HG03064 (cell line): ENCODE measurements around the gene SULT2B1.
"Not testable (repeated sequence)": the region's sequence is repeated elsewhere in the genome, so short reads cannot be mapped to it uniquely, and the experiment has no call there.

Experiments used
- ATAC-seq: cut with Tn5 transposase; IDR thresholded peaks from one replicate; pipeline ENCODE4 v1.9.1; 2021; ENCODE audit warnings: low read depth; ENCODE audit not compliant: unreplicated experiment

SULT2B1 gene

GRCh38 chr19:48556825-48557224 lies 4.9 kb downstream of the SULT2B1 start:
- ATAC-seq: no peak

DNA sequence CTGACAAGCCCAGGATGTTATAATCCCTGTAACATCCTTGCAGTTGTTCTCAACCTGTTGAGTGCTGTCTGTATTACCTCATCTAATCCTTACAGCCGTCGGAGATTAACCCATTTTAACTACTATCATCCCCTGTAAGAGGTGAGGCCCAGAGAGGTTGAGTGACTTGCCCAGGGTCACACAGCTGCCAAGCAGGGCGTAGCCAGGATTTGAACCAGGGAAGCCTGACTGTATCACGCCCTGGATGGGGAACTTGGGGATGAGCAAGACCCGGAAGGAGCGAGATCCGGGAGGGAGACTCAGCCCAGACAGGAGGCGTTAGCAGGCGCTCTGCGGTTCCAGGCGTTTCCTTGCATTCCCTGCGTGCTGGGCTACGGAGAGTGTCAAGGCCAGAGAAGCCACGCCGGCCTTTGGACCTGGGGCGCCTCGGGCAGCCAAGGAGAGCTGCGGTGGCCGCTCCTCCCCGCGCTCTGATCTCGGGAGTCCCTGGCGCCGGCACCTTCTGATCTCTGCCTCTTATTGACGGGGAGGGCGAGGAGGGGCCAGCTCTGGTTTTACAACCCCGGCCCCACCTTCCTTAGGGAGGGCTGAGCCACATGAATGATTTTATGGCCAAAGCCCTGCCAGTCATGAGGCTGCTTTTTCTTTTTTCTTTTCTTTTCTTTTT lies 6.2 kb downstream of the SULT2B1 start:
- no peak for ATAC-seq

DNA sequence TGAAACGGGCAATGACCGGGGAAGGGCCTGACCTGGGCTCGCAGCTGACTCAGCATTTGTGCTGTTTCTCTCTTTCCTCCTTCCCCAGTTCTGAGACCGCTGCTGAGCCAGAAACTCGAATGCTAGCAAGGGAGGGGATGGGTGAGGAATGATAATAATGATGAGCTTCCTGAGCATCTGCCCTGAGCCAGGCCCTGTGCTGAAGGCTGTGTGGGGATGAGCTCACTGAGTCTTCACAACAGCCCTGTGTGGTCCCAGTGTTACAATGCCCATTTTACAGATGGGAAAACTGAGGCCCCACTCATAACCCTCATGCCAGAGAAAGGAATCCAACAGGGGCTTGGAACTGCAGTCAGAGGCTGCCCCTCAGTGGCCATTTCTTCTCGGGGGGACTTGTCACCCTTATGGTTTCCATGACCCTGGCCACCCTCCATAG lies 8.1 kb downstream of the SULT2B1 start:
- ATAC-seq: no peak

DNA sequence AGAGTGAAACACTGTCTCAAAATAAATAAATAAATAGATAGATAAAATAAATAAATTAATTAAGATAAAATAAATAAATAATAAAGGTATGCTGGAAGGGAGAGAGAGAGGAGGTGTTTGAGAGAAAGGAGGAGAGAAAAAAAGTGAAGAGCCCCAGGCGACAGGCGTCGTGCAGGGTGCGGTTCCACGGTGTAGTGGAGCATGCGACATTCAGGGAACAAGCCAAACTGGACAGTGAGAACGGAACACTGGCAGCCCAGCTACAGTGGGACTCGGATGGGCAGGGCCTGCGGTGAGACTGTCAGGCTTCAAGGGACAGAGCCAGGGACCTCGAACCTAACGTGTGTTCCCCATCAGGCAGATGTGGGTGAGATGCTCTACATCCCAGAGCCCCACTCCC lies 9.4 kb downstream of the SULT2B1 start:
- ATAC-seq: no peak

DNA sequence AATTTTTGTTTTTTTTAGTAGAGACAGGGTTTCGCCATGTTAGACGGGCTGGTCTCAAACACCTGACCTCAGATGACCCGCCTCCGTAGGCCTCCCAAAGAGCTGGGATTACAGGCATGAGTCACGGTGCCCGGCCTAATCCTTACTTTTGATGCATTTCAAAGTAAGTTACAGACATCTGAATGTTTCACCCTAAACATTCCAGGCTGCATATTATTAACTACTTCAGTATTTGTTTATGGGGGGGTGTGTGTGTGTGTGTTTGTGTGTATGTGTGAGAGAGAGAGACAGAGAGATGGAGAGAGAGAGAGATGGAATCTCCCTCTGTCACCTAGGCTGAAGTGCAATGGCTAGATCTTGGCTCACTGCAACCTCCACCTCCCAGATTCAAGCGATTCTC lies 13.1 kb downstream of the SULT2B1 start:
- ATAC-seq: no peak

DNA sequence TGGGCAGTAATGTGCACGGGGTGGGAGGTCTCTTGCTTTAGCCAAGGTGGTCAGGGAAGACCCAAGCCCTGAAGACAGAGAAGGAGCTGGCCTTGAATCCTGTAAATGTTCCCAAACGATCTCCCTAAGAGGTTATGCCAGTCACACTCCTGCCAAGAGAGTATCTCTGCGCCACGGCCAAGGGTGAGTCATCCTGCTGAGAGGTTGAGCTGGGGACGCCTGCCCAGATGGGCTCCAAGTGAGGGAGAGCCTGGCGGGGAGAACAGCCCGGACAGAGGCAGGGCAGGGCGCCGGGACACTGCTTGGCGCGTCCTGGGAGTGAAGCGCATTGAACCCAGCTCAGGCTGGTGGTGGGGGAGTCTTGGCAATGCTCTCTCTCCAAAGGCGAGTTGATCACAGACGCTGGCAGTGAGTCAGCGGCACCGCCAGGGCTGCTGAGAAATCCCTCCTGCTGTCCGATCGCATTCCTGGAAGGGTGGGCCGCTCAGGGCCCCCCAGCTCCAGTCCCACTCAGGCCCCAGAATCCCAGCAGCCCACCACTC lies 16.4 kb downstream of the SULT2B1 start:
- ATAC-seq: no peak

- ATAC-seq: no peak
Observed at GRCh38 chr19:48569814-48570213, 17.8 kb downstream of the SULT2B1 start.

DNA sequence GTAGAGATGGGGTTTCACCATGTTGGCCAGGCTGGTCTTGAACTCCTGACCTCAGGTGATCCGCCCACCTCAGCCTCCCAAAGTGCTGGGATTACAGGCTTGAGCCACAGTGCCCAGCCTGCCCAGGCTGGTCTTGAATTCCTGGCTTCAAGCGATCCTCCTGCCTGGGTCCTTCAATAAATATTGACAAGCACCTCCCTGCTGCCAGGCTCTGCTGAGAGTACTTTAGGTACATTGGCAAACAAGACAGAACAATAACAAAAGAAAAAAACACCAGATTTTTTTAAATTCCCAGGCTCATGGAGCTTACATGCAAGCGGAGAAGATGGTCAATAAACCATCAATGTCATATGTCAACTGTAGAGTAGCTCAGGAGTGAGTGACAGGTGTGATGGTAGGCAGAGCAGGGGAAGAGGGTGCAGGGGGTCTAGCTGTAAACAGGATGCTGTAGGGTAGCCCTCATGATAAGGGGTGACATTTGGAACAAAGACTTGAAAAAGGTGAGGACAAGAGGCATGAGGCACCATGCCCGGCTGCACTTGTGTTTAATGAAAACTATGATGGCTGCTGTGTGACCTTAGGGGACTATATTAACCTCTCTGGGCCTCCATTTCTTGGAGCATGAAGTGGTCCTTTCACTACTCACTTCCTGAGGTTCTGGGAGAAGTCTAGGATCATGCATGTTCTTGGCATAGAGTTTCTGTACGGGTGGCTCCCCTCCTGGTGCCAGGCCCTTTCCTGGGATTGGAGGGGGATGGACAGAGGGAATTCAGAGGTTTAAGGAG lies 19.6 kb downstream of the SULT2B1 start:
- no peak for ATAC-seq

DNA sequence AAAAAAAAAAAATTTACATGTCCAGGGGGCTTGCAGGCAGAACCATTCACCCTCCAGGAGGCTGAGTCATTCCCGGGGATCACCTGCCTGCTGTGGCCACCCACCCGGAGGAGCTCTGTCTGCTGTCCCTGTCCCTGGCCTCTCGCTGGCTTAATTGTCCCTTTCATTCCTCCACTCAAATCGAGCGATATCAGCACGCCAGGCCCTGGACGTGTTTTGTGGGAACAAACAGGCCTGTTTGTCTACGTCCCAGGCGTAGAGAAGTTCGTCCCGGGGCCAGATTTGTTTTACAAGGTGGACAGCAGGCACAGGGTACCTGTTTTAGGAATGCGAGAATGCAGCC lies 21.2 kb downstream of the SULT2B1 start:
- no peak for ATAC-seq

DNA sequence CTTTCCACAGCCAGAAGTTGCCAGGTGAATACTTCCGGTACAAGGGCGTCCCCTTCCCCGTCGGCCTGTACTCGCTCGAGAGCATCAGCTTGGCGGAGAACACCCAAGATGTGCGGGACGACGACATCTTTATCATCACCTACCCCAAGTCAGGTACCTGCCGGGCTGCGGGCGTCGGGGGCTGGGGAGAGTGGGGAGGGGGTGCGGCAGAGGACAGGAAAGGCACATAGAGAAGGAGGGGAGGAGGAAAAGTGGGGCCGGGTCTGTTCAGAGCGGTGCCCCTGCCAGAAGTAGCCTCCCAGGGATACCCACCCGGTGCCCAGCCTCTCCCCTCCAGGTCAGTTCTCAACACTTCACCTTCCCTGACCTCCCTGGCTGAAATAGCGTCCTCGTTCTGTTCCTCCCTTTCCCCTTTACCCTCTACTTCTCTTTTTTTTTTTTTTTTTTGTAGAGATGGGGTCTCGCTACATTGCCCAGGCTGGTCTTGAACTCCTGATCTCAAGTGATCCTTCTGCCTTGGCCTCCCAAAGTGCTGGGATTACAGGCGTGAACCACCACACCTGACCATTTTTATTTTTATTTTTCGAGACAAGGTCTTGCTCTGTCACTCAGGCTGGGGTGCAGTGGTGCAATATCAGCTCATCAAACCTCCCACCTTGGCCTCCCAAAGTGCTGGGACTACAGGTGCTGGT lies 24.1 kb downstream of the SULT2B1 start:
- ATAC-seq: no peak

DNA sequence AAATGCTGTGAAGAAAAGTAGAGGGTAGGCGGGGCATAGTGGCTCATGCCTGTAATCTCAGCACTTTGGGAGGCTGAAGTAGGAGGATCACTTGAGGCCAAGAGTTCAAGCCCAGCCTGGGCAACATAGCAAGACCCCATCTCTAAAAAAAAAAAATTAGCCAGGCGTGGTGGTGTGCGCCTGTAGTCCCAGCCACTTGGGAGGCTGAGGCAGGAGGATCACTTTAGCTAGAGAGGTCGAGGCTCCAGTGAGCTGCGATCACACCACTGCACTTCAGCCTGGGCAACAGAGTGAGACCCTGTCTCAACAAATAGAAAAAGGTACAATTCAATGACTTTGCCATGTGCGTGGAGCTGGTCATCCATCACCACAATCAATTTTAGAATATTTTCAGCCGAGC lies 25.9 kb downstream of the SULT2B1 start:
- not testable (repeated sequence) for ATAC-seq

DNA sequence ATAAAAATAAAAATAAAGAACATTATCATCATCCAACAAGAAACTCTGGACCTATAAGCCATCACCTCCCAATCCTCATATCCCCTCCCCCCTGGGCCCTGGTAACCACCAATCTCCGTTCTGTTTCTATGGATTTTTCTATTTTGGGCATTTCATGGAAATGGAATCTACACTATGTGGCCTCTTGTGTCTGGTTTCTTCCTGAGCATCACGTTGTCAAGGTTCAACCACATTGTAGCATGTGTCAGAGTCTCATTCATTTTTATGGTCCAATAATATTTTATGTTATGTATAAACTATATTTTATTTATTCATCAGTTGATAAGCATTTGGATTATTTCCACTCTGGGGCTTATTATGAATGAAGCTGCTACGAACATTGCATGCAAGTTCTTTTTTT lies 26.9 kb downstream of the SULT2B1 start:
- no peak for ATAC-seq

DNA sequence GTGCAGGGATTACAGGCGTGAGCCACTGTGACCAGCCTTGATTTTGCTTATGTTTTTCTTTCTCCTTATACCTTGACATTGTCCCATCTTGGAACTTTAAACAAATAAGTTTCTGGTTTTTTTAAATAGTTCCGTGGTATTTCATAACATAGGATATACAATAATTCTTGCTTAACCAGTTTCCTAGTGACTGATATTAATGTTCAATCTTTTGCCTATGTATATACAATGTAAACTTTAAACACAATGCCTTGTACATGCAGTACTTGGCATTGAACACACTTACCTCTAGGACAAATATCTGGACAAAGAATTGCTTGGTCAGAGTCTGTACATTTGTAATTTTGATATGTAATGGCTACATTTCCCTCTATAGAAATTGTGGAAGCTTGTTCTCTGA lies 30.2 kb downstream of the SULT2B1 start:
- ATAC-seq: no peak

DNA sequence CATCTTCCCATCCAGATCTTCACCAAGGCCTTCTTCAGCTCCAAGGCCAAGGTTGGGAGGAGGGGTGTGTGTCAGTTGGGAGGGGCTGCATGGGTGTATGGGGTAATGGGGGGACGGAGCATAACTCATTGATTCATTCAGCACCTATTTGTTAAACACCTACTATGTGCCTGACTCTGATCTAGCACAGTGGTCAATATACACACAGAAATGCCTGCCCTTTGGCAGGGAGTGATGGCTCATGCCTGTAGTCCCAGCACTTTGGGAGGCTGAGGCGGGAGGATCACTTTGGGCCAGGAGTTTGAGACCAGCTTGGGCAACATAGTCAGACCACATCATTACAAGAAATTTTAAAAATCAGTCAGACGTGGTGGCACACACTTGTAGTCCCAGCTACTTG lies 35.4 kb downstream of the SULT2B1 start:
- no peak for ATAC-seq

DNA sequence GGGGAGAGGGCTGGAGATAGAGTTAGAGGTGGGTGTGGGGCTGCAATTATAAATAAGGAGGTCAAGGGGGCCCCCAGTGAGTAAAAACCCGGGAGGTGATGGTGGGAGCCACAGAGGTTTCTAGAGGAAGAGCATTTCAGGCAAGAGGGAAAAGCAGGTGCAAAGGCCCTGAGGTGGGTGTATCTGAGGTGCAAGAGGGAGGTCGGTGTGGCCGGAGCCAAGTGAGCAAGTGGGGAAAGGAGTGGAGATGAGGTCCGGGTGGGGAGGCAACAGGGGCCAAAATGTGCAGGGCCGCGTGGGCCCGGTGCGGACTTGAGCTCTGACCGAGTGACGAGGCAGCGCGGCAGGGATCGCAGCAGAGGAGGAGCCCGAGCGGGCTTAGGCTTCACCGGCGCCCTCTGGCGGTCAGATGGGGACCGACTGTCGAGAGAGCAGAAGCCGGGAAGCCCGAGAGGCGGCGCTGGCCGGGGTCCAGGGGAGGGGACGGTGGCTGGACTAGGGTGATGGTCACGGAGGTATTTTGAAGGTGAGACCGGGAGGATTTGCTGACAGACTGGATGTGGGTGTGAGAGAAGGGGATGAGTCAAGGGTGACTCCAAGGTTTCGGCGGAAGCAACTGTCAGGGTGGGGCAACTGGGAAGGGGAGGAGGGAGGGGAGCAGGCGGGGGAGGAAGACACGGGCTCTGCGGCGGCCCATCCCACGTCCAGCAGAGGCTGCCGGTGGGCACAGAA lies 36.9 kb downstream of the SULT2B1 start:
- ATAC-seq: no peak

GRCh38 chr19:48591021-48591420 lies 39.0 kb downstream of the SULT2B1 start:
- no peak for ATAC-seq

- ATAC-seq: no peak
Observed at GRCh38 chr19:48595171-48595570, 43.2 kb downstream of the SULT2B1 start.

- no peak for ATAC-seq
Observed at GRCh38 chr19:48595833-48596232, 43.9 kb downstream of the SULT2B1 start.

- no peak for ATAC-seq
Observed at GRCh38 chr19:48596237-48596636, 44.3 kb downstream of the SULT2B1 start.

GRCh38 chr19:48596679-48597465 lies 44.9 kb downstream of the SULT2B1 start:
- no peak for ATAC-seq
